Measurements from ENCODE around the gene GSTK1.
"Not testable (repeated sequence)": the region's sequence is repeated elsewhere in the genome, so short reads cannot be mapped to it uniquely, and the experiment has no call there.

Gene GSTK1

DNA sequence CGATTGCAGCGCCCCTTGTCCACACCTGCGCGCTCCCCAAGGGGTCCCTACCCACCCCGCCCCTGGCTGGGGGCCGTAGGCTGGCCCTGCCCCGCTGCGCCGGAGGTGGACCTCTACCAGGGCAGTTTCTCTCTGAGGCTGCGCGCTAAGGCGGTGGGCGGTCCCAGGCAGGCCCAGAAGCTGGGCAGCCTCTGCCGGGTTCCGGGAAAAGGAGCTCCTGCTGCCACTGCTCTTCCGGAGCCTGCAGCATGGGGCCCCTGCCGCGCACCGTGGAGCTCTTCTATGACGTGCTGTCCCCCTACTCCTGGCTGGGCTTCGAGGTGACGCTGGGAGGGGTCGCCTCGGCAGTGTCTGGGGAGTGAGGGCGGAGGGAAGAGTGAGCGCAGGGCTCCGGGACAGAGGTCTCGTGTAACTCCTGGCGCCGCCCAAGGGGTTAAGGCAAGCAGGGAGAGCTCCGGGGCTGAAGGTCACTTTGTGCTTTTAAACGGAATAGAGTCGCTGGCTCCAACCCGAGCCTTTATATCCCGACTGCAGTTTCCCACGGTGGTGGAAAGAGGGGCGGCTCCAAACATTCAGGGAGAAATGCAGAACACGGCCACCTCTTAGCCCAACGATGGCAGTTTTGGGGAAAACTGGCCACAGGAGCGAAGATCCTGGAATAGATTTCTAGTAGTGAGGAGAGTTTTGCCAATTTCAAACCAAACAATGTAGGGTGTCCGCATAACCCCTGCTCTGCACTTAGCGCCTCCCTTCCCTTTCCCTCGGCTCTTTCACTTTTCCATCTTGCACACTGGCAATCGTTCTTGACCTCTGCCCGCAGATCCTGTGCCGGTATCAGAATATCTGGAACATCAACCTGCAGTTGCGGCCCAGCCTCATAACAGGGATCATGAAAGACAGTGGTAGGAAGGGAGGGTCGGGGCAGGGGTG lies at the start of gene GSTK1:
Gene GSTK1, plus strand, starts transcription at position 176 of the 930 bp plus-strand sequence. Its CDS starts 73 bp downstream, at position 249.
- DNase-seq (ENCODE audit: low spot score): peak; percentile 92

DNA sequence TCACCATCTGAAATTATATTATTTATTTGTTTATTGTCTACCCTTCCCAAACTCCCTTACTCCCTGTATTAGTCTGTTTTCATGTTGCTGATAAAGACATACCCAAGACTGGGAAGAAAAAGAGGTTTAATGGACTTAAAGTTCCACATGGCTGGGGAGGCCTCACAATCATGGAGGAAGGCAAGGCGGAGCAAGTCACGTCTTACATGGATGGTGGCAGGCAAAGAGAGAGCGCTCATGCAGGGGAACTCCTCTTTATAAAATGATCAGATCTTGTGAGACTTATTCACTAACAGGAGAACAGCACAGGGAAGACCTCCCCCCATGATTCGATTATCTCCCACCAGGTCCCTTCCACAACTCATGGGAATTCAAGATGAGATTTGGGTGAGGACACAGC lies 49.8 kb upstream of the GSTK1 start:
- not testable (repeated sequence) for DNase-seq (ENCODE audit: low spot score)

DNA sequence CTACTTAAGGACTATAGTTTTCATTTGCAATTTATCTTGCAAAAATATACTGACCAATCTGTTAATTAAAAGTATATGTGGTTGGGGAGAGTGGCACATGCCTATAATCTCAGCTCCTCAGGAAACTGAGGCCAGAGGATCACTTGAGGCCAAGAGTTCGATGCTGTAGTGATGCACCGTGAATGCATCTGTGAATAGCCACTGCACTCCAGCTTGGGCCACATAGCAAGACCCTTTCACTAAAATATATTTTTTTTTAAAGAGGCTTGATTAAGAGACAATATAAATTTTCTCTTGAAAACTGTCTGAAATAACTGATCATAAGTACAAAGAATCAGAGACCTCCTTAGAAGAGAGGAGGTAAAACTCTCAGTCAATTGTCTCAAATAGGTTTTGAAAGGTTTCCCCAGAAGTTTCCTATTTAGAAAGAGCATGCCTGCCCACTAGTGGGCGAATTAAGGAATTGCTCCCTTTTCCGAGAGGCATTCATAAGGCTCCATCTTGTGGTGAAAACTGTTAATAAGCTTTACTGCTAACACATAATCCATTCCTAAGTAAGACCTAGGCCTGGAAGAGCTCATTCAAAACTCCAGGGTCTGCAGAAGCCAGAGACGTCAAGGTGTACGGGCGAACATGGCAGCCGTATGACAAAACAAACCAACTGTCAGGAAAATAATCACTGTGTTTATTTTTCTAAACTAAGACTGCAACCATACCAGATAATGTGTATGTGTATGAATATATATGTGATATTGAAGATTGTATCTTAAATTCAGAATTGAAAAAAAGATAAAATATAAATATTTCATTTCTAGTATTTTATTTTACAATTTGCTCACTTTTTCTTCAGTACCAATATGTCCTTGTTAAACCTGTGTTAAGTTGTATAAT lies 48.2 kb upstream of the GSTK1 start:
- peak; percentile 99 for DNase-seq (ENCODE audit: low spot score)

DNA sequence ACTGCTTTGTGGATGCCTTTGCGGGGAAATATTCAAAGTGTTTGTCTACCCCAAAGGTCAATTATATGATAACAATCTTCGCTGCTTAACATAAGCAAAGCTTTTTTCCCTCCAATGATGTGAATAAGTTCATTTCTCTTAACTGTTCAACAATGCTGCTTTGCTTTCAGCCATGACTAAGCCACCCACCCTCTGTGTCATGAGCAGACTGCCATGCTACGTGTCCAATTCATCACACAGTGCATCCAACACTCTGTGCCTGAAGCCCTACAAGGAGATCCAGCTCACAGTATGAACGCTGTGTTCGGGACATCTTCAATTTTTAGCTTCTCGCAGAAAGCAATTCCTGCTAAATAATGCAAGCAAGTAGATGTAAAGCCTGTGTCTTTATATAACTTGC lies 47.1 kb upstream of the GSTK1 start:
- peak; percentile 95 for DNase-seq (ENCODE audit: low spot score)

DNA sequence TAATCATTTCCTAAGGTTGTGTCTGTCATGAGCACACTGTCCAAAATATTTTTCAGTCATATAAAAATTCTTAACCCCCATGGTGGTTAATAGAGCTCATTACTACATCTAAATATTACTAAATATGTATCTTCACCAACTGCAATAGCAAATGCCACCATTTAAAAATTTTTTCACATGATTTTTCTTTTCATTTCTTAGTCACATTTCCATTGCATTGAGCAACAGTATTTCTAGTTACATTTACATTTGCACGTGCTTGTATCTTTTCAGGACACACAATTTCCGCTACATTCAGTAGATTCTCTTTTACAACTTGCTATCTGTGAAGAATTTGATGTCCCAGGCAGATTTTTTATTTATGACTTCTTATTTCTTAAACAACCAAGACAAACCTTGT lies 46.6 kb upstream of the GSTK1 start:
- DNase-seq (ENCODE audit: low spot score): no peak

DNA sequence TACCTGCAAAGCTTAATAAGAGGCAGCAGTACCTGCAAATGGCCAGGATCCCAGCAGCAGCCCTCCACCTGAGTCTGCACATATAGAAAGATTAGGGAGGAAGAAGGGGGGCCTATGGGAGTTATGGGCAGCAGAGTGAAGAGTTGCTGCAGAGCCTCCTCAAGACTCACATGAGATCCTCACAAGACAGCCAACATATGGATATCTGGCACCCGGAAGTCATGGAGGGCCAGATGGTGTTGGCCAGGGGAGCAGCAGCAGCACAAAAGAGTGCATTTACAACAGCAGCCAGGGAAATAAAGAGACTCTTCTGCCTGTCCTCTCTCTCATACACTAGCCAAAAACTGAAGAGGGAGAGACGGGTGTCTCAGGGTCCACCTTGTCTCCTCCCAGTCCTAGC lies 45.4 kb upstream of the GSTK1 start:
- no peak for DNase-seq (ENCODE audit: low spot score)

DNA sequence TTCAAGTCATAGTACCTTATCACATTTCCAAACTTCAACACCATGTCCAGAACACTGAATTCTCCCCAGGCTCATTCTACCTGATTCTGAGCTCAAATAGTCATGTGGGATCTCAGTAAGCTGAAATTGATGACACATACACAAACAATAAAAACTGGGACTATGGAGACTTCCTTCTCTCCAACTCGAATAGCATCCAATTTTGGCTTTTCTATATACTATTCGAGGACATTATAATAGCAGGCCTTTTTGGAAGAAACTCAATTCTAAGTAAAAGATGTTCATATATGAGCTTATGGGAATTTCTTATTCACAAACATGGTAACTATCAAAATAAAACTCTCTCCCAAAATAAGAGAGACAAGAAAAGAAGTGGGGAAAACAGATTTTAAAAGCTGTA lies 42.0 kb upstream of the GSTK1 start:
- no peak for DNase-seq (ENCODE audit: low spot score)

DNA sequence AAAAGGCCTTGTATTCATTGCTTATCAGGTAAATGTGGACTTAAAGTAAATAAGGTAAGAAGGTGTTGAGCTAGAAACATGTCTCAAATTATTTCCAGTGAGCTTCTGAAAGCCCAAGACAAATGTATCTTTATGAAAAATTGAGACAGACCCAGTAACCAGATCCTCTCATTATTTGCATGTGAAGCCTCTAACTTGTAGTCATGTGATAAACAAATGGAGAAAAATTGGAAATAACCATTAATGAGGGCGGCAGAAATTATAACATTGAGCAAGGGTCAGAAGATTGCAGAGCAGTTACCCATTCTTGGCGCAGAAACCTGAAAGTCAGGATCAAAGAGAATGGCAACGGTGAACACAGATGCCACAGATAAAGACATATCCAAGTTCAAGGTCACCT lies 41.5 kb upstream of the GSTK1 start, which contains the start of gene TAS2R40:
Gene TAS2R40, plus strand, starts transcription at position 301 of the 400 bp plus-strand sequence. Its CDS starts 42 bp downstream, at position 343.
- no peak for DNase-seq (ENCODE audit: low spot score)

DNA sequence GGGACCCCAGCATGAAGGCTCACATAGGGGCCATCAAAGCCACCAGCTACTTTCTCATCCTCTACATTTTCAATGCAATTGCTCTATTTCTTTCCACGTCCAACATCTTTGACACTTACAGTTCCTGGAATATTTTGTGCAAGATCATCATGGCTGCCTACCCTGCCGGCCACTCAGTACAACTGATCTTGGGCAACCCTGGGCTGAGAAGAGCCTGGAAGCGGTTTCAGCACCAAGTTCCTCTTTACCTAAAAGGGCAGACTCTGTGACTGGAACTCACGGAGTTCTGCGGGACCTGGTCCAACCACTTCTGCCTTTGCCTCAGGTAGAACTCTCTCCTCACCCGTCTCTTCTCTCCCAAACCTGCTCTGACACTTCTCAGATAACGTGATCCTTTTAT lies 40.5 kb upstream of the GSTK1 start:
- no peak for DNase-seq (ENCODE audit: low spot score)

DNA sequence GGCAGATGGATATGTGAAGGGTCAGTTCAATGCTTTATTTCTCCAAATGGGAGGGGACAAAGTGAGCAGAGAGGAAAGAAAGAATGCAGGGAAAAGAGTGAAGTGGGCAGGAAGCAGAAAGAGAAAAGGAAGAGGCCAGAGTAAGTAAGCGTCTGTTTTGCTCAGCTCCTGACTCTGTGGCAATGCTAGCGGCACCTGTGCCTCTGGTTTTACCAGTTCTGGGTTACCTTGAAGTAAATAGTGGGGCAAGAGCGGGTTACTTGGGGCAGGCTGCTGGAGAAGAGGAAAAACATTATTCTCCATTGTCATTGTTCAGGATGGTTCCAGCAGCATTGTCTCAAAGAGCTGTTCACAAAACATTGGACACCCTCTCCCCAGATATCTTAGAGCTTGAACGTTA lies 39.5 kb upstream of the GSTK1 start:
- no peak for DNase-seq (ENCODE audit: low spot score)

DNA sequence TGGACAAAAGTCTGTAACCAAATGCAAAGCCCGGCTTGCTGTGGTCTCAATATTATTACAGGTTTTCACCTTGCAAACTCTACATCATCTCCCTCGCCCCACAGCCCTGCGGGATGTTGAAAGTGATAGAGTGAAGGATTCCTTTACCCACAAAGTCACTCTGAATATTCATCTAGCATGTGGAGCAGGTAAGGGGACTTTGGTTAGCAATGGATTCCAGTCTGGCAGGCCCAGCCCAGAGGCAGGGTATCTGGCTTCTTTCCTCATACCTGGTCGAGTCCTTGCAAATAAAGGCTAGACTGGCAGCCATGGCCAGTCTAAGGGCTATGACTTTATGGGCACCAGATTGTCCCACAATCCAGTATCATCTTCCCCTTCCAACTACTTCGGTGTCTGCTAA lies 38.2 kb upstream of the GSTK1 start:
- DNase-seq (ENCODE audit: low spot score): no peak

DNA sequence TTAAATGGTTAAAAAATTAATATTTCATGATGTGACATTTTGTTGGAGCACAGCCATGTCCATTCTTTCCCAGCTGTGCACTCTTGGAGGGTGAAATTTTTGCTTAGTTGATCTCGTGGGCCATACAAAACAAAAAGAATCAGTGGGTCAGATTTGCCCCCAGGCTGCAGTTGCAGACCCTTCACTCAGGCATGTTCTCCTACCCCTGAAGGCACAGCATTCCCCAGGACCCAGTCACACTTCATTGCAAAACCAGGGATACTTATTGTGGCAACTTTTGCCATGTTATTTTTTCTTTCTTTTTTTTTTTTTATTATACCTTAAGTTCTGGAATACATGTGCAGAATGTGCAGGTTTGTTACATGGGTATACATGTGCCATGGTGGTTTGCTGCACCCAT lies 35.4 kb upstream of the GSTK1 start:
- DNase-seq (ENCODE audit: low spot score): no peak

DNA sequence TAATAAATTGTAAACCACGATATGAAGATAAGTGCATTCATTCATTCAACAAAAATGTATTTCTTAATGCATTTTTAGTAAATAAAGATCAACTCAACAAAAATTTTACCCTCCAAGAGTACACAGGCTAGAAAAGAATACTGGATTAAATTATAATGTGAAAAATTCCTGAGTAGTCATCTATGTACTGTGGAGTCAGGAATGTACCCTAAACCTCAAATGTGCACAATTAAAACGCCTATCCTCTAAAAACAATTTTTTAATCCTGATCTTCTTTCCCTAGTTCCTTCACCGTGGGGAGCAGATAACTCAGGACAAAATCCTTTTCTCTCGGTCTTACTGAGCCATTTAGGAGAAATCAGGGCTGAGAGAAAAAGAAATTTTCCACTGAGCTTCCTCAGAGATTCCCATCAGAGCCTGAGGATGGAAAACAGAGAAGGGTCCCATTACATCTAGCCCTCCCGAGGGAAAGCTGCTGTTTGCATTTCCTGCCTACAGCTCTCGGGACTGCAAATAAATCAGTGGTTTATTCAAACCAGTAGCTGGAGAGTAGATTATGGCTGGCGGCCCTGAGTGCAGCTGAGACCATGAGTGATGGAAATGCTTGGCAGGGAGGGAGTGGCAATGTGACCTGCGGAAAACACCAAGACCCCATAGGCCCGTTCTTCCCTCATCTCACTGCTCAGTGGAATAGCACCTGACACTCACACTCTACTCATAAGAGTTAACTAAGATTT lies 34.0 kb upstream of the GSTK1 start:
- peak; percentile 46 for DNase-seq (ENCODE audit: low spot score)

DNA sequence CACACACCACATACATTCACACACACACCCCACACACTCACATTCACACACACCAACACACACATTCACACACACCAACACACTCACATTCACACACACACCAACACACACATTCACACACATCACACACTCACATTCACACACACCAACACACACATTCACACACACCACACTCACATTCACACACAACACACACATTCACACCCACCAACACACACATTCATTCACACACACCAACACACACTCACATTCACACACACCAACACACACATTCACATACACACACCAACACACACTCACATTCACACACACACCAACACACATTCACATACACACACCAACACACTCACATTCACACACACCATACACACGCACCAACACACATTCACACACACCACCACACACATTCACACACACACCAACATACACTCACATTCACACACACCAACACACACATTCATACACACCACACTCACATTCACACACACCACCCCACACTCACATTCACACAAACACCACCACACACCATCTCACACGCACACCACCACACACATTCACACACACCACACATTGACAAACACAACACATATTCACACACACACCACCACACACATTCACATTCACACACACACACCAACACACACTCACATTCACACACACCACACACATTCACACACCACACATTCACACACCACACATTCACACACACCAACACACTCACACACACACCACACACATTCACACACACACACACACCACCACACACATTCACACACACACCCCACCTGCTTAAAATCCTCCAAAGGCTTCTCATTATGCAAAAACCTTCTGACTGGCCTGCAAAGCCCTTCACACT lies 32.4 kb upstream of the GSTK1 start:
- no peak for DNase-seq (ENCODE audit: low spot score)

DNA sequence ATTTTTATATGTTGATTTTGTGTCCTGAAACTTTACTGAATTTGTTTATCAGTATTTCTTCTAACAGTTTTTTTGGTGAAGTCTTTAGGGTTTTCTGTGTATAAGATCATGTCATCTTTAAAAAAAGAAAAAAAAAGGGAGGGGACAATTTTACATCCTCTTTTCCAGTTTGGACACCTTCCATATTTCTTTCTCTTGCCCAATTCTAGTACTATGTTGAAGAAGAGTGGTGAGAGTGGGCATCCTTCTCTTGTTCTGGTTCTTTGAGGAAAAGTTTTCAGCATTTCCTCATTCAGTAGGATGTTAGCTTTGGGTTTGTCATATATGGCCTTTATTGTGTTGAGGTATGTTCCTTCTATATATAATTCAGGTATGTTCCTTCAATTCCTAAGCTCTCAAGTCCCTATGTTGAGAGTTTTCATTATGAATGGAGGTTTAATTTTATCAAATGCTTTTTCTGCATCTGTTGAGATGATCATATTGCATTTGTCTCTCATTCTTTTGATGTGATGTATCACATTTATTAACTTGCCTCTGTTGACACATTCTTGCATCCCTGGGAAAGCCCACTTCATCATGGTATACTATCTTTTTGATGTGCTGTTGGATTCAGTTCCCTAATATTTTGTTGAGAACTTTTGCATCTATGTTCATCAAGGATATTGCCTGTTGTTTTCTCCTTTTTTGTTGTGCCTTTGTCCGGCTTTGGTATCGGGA lies 29.3 kb upstream of the GSTK1 start:
- DNase-seq (ENCODE audit: low spot score): no peak

DNA sequence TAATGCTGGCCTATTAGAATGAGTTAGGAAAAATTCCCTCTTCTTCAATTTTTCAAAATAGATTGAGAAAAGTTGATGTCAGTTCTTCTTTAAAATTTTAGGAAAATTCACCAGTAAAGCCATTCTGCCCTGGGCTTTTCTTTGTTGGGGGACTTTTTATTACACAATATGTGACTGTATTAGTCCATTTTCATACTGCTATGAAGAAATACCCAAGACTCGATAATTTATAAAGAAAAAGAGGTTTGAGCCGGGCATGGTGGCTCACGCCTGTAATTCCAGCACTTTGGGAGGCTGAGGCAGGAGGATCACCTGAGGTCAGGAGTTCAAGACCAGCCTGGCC lies 28.7 kb upstream of the GSTK1 start:
- DNase-seq (ENCODE audit: low spot score): no peak

DNA sequence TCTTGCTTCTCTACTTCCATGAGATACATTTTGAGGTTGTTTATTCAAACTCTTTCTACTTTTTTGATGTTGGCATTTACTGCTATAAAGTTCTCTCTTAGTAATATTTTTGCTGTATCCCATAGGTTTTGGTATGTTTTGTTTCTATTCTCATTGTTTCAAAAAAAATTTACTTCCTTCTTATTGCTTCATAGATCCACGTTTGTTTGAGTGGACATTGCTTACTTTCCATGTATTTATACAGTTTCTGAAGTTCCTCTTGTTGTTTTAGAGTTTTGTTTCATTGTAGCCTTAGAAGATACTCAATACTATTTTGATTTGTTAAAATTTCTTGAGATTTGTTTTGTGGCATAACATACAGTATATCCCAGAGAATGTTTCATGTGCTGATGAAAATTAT lies 27.7 kb upstream of the GSTK1 start:
- DNase-seq (ENCODE audit: low spot score): no peak

DNA sequence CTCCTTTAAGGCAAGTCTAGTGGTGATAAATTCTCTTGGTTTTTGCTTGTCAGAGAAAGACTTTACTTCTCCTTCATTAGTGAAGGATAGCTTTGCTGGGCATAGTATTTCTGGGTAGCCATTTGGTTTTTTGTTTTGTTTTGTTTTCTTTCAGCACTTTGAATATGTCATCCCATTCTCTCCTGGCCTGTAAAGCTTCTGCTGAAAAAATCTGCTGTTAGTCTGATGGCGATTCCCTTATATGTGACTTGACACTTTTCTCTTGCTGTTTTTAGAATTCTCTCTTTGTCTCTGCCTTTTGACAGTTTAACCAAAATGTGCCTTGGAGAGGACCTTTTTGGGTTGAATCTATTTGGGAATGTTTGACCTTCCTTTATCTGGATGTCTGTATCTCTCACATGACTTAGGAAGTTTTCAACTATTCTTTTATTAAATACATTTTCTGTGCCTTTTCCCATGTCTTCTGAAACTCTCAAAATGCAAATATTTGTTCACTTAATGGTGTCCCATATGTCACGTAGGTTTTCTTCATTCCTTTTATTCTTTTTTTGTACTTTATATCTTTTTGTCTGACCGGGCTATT lies 26.7 kb upstream of the GSTK1 start:
- no peak for DNase-seq (ENCODE audit: low spot score)

DNA sequence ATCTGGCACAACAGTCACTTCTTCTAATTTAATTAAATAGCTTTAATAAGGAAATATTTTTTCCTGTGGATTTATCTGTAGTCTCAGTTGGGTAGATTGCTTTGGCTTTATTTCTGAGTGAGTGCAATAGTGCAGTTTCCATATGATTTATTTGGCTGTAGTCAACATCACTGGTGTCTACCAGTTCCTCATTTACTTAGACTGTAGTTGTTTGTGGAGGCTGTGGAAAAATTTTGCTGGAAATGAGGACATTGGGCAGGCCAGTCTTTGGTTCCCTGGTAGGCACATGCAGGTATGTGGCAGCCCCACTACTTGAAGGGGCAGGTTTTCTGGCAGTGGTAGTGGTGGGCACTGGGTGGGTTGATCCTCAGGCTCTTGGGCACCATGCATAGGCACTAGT lies 25.9 kb upstream of the GSTK1 start:
- no peak for DNase-seq (ENCODE audit: low spot score)

DNA sequence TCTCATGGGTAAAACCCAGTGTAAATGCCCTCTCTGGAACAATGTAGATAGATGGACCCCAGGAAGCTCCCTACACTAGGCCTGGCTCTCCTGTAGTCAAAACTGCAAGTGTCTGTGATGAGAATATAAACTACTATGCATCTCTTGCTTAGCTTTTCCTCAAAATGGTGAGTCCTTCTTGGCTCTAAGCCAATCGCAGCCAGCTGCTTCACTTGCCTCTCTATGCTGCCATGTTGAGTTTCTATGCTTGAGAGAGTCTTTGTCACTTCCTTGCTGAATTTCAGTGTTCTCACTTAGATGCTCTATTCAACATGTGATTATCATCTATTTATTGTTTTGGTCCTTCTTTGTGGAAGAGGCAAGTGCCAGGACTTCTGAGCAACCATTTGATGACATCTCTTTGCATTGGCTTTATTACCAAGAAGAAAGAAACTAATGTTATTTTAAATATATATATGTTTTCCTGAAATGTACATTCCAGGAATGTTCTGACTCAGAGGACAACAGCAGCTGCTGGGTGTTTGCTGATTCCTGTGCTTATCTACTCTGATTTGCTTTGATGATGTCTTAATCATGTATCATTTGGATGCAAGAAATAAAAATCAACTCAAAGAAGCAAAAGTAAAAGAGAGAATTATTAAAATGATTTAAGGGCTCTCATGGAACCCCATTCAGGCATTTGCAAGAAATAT lies 24.8 kb upstream of the GSTK1 start:
- DNase-seq (ENCODE audit: low spot score): no peak

Measured in COLO829 (cell line).